8988T (cell line): ENCODE results near the gene TANGO6.
"Not testable (repeated sequence)": the region's sequence is repeated elsewhere in the genome, so short reads cannot be mapped to it uniquely, and the experiment has no call there.

Experiments
- DNase-seq: peaks from one replicate; pipeline ENCODE4 v3.0.0; 2011

TANGO6 gene

DNA sequence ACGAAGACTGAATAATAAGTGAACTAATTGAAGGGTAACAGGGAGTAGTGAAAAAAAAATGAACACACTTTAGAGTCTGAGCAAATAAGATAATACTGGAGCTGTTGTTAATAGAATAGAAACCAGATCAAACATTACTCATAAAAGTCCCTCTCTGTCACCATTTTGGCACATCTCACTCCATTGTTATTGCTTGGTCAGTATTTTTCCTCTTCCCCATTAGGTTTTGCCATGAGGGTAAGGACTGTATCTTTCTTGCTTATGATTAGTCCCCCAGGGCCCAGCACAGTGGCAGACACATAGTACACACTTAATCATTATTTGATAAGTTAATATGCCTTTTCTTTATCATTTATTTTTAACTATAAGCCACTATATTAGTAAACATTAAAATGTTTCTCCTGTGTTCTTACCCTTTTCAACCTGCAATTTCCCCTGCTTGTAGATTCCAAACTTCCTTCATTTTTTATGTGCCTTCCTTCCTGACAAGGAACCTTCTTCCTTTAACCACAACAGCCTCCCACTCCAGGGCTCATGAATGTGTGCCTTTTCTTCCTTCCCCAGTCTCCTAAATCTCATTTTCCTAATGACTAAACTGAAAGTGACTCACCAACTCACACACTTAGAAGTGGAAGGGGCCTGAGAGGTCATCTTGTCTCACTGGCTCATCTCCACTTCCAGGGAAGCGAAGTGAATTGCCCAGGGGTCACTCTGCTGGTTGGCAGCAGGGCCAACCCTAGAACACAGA lies 173.9 kb downstream of the TANGO6 start:
- DNase-seq = no peak

DNA sequence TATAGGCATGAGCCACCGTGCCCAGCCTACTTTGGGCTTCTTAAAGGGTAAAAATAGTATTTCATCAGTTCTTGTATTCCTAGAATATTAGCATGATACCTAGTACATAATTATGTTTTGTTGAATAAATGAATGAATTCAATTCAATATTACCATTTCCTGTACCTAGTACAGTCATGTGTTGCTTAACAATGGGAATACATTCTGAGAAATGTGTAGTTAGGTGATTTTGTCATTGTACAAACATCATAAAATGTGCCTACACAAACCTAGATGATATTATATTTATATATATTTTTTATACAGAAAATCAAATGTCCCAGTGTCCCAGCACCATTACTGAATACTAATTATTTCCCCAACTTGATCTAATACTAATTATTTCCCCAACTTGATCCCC lies 176.5 kb downstream of the TANGO6 start:
- no peak for DNase-seq

DNA sequence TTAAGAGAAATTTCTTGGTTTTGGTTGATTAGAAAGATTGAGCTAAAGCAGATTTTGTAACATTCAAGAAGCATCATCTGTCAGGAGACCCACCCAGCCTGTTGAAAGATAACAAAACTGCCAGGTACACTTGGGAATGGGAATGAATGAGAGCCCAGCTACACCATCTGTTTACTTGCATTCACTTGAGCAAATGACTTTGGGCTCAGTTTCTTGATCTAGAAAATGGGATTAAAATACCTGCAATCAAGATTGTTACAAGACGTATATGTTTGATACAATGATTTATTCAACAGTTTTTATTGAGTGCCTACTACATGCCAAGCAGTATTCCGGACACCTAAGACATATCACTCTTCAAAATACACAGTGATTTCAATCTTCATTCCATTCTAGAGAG lies 185.8 kb downstream of the TANGO6 start:
- no peak for DNase-seq

DNA sequence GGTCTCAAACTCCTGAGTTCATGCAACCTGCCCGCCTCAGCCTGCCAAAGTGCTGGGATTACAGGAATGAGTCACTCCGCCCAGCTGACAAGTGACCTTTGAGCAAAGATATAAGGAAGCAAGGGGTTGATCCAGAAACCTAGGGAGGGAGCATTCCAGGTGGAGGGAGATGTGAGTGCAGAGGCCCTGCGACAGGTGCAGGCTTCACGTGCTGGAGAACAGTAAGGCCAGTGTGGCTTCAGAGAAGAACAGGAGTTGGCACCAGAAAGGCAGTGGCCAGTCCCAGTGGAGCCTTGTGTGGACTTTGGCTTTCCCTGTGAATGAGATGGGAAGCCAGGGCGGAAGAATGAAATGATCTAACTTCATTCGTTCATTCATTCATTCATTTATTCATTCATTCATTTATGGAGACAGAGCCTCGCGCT lies 188.6 kb downstream of the TANGO6 start:
- DNase-seq = no peak

DNA sequence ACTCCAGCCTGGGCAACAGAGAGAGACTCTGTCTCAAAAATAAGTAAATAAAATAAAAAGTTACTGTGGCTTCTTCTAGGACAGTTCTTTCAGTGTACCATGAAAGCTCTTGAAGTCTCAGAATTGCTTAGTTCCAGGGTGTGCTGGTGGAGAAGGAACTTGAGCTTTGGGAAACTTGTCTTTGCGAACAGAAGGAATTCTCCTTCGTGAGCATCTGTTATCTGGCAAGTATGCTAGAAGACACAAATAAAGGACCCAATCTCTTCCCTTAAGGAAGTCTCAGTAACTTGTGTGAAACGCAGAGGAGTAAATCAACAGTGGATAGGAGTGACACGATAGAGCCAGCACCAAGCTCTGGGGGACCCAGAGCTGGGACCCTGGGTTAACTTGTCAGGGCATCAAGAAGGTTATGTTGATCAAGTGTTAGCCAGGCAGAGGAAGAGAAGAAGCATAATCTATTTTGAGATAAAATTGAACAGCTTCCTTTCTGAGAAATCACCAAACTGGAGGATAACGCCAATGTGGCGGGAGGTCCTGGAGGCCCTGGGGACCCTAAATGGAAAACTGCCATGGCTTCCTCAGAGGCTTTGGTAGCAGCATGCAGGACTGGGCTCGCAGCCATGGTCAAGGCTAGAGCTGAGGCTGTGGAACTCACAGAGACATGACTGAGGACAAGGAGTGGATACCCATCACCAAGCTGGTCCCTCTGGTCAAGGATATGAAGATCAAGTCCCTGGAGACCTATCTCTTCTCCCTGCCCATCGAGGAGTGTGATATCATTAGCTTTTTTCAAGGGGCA lies 190.0 kb downstream of the TANGO6 start:
- no peak for DNase-seq

DNA sequence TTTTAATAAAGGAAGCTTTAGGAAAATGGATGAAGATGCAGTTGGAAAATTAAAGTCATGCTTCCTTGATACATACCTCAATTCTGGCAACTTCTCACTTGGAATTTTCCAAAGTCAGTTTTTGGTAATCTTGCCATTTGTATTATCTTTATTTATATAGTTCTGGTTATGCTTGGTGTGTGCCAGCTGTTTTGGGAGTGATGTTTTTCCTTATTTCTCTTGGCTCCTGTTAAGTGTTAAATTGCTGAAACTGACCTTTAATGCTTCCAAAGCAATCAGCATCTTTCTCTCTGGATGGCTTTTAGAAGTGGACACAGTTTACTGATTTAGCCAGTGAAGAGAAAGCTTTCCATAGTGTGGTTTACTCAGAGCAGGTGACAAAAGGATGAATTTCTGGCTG lies 192.0 kb downstream of the TANGO6 start:
- no peak for DNase-seq

DNA sequence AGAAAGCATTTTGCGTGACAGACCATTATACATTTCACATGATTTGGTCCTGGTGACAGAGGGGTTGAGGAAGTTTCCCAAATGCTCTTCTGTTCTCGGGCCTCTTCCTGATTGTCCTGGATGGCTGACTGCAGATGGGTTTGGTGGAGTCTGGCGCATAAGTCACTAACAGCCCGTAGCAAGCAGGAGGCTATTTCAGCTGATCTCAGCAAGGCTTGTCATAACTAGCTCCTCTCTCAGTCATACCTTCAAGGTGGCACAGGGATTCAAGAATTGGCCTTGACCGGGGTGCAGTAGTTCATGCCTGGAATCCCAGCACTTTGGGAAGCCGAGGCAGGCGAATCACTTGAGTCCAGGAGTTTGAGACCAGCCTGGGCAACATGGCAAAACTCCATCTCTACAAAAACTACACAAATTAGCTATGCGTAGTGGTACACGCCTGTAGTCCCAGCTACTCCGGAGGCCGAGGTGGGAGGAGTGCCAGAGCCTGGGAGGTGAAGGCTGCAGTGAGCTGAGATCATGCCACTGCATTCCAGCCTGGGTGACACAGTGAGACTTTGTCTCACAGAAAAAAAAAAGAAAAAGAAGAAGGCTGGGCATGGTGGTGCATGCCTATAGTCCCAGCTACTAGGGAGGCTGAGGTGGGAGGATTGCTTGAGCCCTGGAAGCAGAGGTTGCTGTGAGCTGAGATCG lies 193.2 kb downstream of the TANGO6 start:
- DNase-seq = no peak

DNA sequence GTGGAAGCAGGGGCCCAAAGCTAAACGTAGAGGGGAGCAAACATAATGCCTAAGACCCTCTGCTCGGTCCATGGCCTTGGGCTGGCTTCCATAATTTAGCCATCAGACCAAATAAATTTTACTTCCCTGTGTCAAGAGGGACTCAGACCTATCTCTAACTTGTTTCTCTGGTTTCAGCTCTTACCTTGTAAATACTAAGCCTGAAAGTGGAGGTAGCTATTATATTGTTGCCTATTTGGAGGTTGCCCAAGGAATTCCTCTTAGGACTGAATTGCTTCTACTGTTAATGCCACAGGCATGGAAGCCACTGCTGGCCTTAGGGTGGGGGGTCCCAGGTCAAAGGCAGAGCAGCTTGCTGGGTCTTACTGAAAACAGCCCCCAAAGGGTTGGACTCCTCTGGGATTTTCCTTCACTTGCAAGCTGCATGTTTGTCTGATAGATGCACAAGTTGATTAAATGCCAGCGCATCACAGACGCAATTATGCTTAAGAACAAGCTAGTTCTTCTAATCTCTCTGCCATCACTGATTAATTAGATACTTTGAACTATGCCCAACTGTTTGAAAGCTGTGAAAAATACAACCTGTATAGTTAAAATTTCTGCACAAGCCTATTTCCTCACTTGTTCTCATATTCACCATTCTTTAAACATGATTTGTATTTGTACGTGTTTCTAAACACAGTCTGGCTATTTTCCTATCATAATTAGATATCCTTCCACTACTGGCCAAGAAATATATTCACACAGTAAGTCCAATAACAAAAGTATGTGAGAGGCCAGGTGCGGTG lies 194.2 kb downstream of the TANGO6 start:
- DNase-seq = no peak

DNA sequence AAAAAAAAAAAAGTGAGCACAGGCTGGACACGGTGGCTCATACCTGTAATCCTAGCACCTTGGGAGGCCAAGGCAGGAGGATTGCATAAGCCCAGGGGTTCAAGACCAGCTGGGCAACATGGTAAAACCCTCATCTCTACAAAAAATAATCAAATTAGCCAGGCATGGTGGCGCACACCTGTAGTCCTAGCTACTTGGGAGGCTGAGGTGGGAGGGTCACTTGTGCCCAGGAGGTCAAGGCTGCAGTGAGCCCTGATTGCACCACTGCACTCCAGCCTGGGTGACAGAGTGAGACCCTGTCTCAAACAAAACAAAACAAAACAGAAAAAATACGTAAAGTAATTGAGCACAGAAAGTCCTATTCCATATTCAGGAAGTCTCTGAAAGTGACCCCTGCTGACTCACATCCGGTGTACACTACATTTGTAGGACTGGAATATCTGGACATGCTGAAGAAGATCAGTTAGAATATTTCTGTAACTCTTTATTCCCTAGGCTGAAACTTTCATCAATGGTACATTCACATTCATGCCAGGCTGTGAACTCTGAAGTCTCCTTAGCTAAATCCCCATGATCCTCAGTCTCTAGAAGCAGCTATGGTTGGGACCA lies 196.1 kb downstream of the TANGO6 start:
- DNase-seq = no peak

DNA sequence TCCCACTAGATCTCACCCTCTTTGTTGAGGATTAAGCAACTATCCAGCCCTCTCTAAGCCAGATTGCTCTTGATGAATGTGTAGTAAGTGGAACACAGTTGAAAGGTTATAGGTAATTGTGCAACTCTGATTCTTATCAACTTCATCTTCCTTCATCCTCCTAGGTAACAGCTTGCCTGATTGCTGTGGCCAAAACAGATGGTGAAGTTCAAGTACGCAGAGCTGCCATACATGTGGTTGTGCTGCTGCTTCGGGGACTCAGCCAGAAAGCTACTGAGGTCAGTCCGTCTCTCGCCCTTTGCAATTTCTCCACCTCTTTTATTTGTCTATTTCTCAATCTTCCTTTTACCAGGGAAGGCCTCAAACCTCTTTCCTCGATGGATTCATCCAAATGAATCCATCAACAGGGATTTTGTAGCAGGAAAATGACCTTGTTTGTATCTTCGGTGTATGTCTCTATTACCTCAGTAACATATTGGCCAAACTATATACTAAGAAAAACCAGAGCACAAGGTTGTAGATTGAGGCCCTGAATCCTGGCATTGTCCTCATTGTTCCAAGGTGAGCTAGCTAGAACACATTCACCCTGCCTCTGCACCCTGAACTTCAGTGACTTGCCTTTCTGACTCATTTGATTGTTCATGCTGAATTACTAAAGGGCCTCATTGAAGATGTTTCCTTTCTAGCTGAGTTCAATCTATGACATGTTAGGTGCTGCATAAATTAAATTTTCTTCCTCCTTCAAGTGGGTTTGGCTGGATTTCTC lies 197.0 kb downstream of the TANGO6 start:
- DNase-seq = no peak

DNA sequence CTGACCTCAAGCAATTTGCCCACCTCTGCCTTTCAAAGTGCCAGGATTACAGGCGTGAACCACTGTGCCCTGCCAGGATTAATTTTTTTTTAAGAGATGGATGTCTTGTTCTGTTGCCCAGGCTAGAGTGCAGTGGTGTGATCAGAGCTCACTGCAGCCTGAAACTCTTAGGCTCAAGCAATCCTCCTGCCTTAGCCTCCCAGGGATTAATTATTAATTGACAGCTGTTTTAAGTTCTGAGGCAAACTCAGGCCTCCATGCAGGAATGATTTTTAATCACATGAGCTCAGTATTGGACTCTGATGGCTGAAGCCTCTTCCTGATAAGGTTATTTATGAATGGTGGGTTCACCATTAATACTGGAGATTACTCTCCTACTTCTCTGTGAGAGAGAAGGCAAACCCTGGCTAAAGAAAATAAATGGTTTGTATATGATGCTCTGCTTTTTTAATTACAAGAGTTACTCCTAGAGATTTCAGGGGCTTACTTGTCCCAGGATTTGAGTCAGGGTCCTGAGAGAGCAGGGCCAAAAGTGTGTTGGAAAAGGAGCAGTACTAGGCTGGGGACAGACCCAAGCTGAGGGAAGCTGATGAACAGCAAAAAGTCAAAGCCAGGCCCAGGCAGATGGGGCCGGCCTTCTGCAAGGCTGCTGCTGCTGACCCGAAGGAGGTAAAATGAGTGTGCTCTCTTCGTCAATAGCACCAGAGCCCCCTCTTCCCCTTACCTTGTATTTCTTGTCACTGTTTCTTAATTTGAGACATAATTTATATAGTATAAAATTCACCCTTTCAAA lies 205.2 kb downstream of the TANGO6 start:
- no peak for DNase-seq

DNA sequence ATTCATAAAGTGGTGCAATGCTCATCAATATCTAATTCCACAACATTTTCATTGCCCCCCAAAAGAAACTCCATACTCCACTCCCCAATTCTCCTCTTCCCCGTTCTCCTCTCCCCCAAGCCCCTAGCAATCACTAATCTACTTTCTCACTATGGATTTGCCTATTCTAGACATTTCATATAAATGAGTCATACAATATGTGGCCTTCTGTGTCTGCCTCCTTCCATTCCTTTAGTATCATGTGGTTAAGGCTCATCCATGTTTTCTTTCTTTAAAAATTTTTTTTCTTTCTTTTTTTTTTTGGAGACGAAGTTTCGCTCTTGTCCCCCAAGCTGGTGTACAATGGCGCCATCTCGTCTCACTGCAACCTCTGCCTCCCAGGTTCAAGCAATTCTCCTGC lies 205.8 kb downstream of the TANGO6 start:
- DNase-seq = no peak

DNA sequence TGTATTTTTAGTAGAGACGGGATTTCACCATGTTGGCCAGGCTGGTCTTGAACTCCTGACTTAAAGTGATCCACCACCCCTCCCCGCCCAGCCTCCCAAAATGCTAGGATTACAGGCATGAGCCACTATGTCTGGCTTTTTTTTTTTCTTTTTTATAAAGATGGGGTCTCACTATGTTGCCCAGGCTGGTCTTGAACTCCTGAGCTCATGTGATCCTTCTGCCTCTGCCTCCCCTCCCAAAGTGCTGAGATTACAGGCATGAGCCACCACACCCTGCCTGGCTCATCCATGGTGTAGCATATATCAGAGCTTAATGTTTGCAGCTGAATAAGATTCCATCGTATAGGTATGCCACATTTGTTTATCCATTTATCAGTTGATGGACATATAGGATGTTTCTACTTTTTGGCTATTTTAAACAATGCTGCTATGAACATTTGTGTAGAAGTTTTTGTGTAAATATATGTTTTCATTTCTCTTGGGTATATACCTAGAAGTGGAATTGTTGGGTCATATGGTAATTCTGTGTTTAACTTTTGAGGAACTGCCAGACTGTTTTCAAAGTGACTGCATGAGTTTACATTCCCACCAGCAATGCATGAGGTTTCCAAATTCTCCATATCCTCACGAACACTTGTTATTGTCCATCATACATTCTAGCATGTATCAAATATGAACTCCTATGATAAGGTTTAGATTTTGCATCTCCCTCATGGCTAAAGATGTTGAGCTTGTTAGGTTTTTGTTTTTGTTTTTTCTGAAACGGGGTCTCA lies 206.5 kb downstream of the TANGO6 start:
- DNase-seq = no peak

DNA sequence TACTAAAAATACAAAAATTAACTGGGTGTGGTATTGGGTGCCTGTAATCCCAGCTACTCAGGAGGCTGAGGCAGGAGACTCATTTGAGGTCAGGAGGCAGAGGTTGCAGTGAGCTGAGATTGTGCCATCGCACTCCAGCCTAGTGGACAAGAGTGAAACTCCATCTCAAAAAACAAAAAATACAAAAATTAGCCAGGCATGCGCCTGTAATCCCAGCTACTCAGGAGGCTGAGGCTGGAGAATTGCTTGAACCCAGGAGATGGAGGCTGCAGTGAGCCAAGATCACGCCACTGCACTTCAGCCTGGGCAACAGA lies 208.1 kb downstream of the TANGO6 start:
- DNase-seq = not testable (repeated sequence)

DNA sequence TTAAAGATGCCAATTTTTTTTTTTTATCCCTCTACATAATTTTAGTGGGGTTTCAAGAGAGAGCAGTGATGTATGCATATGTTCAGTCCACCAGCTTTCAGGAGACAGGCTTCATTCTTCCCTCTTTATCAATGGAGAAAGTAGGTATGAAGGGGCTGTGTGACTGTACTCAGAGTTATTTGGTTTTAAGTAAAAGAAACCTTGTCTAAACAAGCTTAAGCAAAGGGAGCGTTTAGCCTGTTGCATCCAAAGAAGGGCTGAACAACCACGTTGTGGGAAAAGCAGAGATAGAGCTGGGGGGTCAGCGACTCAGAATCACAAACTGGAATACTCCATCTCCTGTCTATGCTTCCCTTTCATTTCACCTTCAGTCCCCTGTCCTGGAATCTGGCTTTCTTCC lies 211.7 kb downstream of the TANGO6 start:
- DNase-seq = no peak

DNA sequence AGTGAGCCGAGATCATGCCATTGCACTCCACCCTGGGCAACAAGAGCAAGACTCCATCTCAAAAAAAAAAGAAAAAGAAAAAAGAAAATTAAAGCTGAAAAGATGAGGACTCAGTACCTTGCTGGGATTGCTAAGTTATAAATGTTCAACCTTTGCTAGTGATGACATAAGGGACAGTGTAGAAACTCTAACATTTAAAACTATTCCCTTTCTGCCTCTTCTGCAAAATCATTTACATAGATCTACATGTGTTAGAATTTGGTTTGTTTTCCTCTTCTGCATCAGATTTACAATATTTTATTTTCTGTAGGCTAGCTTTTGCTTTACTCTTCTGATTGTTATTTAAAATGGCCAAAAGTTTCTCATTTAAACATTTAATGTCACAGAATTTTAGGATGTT lies 212.6 kb downstream of the TANGO6 start:
- no peak for DNase-seq

DNA sequence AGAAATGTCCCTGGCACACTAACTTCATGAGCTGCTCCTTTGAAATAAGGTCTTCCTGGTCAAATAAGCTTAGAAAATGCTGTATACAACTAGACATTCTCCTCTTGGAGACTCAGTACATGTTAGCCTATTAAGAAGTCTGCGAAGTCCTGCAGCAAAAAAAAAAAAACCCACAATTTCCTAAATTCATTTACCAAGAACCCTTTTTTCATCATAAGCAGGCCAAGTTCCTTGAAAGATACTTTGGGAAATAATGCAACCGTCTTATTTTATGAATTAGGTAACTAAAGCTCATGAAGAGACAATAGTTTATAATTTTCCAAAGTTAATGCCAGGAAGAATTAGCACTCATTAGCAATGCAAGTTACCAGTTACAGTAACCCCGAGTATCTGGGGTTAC lies 213.1 kb downstream of the TANGO6 start:
- no peak for DNase-seq

DNA sequence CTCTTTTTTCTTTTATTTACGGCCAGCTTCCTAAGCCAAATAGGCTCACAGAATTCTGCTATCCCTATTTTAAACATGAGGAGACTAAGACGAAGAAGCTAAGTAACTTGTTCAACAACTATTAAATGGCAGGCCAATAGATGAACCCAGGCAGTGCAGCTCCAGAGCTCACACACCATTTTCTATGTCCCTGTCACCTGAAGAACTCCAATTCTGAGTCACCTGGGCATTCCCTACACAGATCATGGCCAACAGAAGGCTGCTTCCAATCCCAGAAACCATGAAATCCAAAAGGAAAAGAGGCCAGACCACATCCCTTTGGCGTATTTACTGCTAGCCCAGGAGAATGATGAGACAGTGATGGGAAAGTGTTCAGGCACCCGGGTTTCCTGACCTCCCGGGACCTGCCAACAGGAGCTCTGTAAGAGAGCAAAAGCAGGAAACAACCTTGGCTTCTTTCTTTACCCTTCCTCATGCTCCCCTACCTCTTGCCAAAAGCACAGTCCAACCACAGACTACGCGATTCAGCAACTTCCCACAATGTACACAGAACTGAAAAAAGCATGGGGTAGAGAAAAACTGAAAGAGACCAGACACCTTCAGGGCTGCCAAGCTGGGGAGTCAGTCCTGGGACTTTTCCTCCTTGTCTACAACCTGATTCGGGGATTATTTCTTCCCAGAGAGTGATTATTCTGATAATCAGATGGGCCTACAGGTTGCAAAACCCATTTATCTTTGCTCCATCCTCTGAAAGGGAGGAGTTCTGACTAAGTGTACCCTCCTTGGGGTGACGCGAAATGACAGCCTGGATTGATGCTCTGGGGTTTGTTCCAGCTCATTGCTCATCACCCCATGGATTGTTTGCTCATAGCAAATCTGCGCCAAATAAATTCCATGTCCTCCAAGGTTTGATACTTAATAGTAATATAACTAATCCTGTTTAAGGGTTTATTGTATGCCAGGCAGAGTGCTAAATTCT lies 214.4 kb downstream of the TANGO6 start:
- DNase-seq = no peak

DNA sequence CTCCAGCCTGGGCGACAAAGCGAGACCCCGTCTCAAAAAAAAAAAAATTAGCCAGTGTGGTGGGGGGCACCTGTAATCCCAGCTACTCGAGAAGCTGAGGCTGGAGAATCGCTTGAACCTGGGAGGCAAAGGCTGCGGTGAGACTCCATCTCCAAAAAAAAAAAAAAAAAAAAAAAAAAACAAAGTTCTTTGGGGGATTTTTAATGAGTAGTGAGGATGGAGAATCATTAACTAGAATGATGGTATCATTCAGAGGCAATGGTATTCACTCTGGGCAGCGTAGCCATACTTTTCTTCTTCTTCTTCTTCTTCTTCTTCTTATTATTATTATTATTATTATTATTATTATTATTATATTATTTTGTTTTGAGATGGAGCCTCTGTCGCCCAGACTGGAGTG lies 220.2 kb downstream of the TANGO6 start:
- not testable (repeated sequence) for DNase-seq
